HG03135 (cell line): ENCODE measurements around the gene GALNT9.

Experiments used
- ATAC-seq: cut with Tn5 transposase; IDR thresholded peaks from one replicate; pipeline ENCODE4 v1.9.1; 2021; ENCODE audit warnings: mild to moderate bottlenecking, moderate library complexity; ENCODE audit not compliant: unreplicated experiment

Gene GALNT9

GRCh38 chr12:132218527-132218875 is 110.9 kb downstream of the GALNT9 start:
- ATAC-seq = no peak

DNA sequence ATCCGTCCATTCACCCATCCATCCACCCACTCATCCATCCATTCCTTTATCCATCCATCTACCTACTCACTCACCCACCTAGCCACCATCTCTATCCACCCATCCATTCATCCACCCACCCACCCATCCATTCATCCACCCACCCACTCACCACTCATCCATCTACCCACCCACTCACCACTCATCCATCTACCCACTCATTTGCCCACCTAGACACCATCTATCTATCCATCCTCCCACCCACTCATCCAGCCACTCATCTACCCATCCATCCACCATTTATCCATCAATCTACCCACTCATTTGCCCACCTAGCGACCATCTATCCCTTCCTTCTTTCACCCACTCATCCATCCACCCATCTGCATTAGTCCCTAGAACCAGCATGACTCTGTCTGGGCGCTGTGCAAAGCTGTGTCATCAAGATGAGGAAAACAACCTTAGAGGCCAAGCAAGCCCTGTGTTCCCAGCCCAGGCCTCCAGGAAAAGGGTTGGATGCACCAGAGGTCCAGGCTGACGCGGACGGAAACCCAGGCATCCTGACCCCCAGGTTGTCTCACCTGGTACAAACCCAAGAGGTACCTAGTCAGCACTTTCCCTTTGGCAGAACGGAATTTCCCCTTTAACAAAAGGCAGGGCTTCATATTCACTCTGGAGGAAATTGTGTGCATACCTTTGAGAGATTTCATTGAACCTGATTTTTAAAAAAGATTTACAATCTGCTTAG is 111.4 kb downstream of the GALNT9 start:
- no peak for ATAC-seq

DNA sequence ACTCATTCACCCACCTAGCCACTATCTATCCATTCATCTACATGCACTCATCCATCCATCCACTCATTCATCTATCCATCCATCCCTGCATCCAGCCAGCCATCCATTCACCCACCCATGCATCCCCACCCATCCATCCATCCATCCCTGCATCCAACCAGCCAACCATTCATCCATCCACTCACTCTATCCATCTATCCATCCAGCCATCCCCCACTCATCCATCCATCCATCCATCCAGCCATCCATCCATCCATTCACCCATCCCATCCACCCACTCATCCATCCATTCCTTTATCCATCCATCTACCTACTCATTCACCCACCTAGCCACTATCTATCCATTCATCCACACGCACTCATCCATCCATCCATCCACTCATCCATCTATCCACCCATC is 112.0 kb downstream of the GALNT9 start:
- no peak for ATAC-seq

DNA sequence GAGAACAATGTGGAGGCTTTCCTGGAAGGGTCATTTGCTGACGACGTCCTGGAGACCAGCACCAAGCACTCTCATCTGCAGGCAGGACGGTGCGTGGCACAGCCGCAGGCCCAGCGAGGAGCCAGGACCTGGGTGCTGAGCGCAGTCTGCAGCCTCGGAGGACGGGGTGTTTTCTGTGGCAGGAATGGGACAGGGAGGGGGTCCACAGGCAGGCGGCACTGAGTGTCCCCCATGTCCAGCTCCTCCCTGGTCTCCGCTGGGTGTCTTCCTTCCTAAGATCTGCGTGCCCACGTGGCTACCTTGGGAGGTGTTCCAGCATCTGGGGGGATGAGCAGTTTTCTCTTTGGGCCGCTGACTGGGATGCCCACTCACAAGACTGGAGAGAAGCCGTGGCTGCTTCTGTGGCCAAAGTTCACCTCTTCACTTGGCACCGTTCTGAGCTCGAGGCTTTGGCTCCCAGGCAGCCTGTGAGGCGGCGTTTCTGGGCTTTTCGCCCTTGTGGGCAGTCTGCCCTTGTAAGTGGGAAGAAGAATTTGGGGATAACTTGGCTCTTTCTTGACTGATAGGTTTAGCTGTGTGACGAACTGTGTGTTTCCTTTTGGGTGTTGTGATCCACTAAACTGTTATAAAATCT is 112.9 kb downstream of the GALNT9 start:
- no peak for ATAC-seq

GRCh38 chr12:132215299-132215989 is 113.9 kb downstream of the GALNT9 start:
- no peak for ATAC-seq

GRCh38 chr12:132214891-132215290 is 114.5 kb downstream of the GALNT9 start:
- ATAC-seq = no peak

DNA sequence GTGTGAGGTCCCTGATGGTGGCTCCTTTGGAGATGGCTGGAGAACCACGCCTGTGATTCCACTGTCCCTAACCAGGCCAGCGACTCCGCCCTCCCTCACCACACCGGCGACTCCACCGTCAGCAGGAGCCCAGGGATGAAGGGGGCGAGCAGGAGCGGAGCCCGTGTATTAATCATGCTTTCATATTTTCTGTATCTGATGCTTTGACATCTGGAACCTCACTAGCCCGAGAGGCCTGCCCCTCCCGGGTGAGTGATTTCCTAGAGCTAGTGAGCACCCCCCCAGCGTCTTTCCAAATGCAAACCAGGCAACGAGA is 115.3 kb downstream of the GALNT9 start:
- no peak for ATAC-seq

DNA sequence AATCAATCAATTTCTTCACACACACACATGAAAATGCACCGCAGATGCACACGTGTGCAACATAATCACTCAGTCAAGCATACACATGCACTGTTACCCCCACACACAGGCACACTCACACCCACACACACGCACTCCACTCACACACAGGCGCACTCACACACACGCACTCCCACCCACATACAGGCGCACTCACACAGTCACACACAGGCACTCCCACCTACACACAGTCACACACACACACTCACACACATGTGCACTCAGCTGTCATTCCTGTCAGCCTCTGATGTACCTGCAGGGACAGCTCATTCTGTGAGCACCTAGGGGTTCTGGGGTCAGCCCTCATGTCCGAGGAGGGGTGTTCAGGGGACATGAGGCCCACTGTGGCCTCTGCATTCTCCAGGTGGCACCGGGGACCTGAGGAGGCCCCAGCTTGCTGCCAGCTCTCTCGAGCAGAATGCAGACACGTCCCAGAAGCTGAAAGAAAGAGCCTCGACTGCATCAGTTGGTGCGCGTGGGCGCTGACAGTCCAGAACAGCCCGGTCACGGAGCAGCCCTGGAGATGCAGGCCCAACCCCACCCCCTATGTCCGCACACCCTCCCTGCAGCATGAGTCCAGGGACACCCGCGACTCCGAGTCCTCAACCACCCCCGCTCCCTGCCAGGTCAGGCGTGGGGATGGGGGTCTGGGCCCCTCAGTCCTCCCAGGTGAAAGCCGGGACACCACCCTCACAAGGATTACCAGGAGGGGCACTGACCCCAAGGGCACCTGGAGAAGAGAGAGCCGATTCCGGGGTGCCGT is 115.8 kb downstream of the GALNT9 start:
- ATAC-seq = no peak

- ATAC-seq = no peak
Observed at GRCh38 chr12:132211816-132212215, 117.6 kb downstream of the GALNT9 start.

- no peak for ATAC-seq
Observed at GRCh38 chr12:132211326-132211725, 118.1 kb downstream of the GALNT9 start.

DNA sequence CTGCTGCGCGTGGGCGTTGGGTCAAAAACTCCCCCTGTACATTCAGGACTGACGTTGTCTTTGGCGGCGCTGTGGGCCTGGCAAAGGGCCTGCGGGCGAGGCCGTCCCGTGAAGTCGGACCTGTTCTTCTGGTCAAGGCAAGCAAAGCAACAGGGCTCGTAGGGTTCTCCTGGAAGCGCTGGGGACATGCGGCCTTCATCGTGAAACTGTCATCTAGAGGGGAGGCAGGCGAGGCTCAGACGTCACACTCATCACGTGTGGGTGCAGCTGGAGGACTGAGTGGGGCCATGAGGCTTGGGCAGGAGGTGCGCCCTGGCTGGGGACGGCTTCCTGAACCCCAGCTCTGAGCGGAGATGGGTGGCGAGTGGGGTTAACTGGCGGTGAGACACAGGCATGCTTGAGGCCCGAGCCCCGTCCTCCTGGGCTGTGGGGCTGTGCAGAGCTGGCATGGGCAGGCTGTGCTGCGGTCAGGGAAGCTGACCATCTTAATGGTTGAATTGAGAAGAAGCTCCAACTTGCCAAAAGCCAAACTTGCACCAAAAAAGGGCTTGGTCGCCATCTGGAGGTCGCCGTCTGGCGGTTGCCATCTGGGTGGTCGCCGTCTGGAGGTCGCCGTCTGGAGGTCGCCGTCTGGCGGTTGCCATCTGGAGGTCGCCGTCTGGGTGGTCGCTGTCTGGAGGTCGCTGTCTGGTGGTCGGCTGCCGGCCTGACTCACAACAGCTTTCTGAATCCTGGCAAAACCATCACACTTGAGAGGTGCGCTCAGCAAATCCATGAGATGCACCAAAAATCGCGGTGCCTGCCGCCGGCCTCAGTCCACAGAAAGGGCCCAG is 119.0 kb downstream of the GALNT9 start:
- no peak for ATAC-seq

GRCh38 chr12:132209619-132210222 is 119.7 kb downstream of the GALNT9 start:
- ATAC-seq = no peak

DNA sequence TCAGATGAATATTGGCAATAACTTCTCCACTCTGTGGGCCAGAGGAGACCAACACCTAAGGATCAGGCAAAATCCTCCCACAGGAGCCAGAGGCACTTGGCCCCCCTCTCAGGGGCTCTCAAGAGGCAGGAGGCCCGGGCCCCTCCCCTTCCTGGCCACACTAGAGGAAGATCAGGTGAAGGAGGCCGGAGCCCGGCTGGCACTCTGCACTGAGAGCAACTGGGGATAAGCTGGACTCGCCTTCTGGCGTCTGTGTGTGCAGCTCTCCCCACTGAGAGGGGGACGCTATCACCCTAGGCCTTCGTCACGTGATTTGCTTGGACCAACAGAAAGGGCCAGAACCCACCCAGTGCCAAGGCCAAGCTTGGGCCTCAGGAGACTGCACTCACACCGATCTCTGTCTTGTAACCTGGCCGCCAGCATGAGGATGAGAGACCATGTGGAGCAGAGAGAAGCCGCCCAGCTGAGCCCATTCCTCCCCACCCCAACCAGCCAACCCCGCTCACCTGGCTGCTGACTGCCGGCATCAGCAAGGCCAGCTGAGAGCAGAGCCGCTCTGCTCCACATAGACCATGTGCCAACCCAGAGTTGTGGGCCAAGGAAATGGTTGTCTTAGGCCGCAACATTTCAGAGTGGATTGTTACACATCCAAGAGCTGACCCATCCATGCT is 121.1 kb downstream of the GALNT9 start:
- ATAC-seq = no peak

- no peak for ATAC-seq
Observed at GRCh38 chr12:132207083-132207775, 122.2 kb downstream of the GALNT9 start.

DNA sequence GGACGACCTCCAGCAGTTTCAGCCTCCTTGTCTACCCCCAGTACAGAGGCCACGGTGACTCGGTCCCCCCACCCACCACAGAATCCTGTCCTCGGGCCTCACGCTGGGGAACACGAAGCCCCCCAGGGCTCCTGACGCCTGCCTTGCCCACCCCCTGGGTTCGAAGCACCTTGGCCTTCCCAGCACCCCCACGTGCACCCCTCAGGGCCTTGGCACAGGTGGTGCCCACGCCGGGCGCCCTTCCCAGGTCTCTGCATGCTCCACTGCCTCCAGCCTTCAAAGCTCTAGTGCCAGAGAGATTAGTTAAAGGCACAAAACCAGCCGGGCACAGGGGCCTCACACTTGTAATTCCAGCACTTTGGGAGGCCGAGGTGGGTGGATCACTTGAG is 123.3 kb downstream of the GALNT9 start:
- ATAC-seq = no peak

DNA sequence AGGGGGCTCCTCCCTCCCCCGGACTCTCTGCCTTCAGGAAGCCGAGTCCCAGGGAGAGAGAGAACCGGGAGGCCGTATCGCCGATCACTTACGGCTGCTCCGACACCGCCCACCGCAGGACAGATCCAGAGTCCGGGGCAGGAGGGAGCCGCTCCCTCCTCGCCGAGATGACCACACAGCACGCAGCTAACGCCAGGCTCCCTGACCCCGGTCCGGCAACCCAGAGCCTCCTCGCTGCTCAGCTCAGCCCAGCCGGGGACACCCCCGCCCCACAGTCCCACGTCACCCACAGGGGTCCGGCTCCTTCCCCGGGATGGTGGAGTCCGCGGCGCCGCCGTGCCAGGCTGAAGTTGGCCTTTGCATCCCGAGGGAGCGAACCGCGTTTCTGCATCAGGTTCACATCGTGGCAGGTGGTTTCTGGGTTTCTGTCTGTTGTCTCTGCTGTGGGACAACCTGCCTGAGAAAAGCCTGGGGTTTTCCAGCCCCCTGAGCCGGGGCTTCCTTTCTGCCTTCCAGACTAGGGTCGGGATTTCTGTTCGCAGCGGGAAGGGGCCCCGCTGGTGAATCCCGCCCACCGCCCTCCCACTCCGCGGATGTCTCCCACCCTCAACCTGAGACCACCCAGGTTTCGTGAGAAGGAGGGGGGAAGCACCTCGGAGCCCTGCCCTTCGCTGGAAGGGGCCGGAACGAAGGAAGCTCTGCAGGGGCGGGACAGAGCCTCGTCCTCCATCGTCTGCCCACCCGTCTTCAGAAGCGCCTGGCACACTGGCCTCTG is 123.9 kb downstream of the GALNT9 start:
- no peak for ATAC-seq

GRCh38 chr12:132204793-132205270 is 124.6 kb downstream of the GALNT9 start:
- ATAC-seq = no peak

DNA sequence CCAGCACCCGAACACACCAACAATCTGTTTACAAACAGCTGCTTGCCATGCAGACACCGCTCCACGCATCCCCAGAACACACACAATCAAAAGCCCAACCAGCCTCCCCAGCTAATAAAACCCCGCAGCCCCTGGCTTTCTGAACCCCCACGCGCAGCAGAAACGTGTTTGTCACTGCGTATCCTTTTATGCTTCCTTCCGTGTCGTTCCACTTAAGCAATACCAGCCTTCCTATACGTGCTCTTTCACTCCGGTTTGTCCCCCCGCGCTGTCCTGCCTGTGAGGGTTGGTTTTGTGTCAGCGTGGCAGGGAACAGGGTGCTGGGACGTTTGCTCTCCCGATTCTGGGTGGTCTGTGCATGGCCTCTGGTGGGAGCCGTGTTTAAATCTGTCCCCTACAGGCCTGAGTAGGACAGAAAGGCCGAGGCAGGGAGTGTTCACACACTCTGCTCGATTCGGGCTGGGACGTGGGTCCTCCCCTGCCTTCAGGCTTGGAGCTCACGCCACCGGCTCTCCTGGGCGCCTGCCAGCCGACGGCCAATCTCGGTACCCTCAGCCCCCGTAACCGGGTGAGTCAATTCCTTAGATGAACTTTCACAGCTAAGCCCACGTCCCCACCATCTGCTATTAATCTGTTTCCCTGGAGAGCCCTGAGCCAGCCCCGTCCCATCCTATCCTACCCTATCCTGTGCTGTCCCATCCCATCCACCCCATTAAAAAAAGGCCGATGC is 125.2 kb downstream of the GALNT9 start:
- ATAC-seq = no peak
